ENCODE data around the gene FAM240A. TPM values are rescaled to one million over a fixed set of nuclear protein-coding genes. Genes with fewer than 3 reads are reported as not detected.
A peak's percentile ranks its signal among the peaks of the same experiment; 100 is the strongest.

Gene FAM240A
- total RNA-seq, 1 experiment from 2014 or later, result not detected

- BruUV-seq (replicated peaks), result no TSS peak
- Histone ChIP-seq H3K4me1 (ENCODE audit: insufficient read depth, low read length, poor library complexity, severe bottlenecking) (no peaks in the 10 kb centered on the region), H3K36me3 (ENCODE audit: insufficient read depth, low read length, poor library complexity, severe bottlenecking) (no peaks in the 10 kb centered on the region), H3K27me3 (replicated peaks; ENCODE audit: insufficient read depth, low read depth, low read length, poor library complexity) (no peaks in the 10 kb centered on the region), H3K27ac (ENCODE audit: low read depth, low read length, poor library complexity, severe bottlenecking) (no peak overlapping the region), H3K4me3 (ENCODE audit: low read depth, low read length, poor library complexity, severe bottlenecking) (no peak overlapping the region), H3K9me3 (ENCODE audit: low read depth, low read length, poor library complexity, severe bottlenecking) (no peaks in the 10 kb centered on the region)
- ChIA-PET CTCF (no interaction called here), POLR2A (ENCODE audit: low non-redundant PET) (no interaction called here)
- no peak for DNase-seq (ENCODE audit: low spot score)
- intact Hi-C loops (cut with micrococcal nuclease; ENCODE audit: unreplicated experiment), result no loop called here
- TF ChIP-seq EZH2 (IDR thresholded peaks at IDR 0.05; ENCODE audit: borderline replicate concordance, low read depth, low read length, poor library complexity, severe bottlenecking), result no peak
- no peak for TF ChIP-seq CTCF (conservative IDR thresholded peaks at IDR 0.05; ENCODE audit: low read depth, low read length)
Measured at GRCh38 chr3:46660543-46661523, 48.5 kb downstream of the FAM240A start.

- intact Hi-C loops (cut with micrococcal nuclease; ENCODE audit: unreplicated experiment), result no loop called here
- no peak for DNase-seq (ENCODE audit: low spot score)
- Histone ChIP-seq H3K9me3 (ENCODE audit: low read depth, low read length, poor library complexity, severe bottlenecking) (no peaks in the 10 kb centered on the region), H3K4me3 (ENCODE audit: low read depth, low read length, poor library complexity, severe bottlenecking) (no peak overlapping the region), H3K4me1 (ENCODE audit: insufficient read depth, low read length, poor library complexity, severe bottlenecking) (no peaks in the 10 kb centered on the region), H3K36me3 (ENCODE audit: insufficient read depth, low read length, poor library complexity, severe bottlenecking) (no peaks in the 10 kb centered on the region), H3K27ac (ENCODE audit: low read depth, low read length, poor library complexity, severe bottlenecking) (no peak overlapping the region), H3K27me3 (replicated peaks; ENCODE audit: insufficient read depth, low read depth, low read length, poor library complexity) (no peaks in the 10 kb centered on the region)
- TF ChIP-seq CTCF (conservative IDR thresholded peaks at IDR 0.05; ENCODE audit: low read depth, low read length), result no peak
- TF ChIP-seq EZH2 (IDR thresholded peaks at IDR 0.05; ENCODE audit: borderline replicate concordance, low read depth, low read length, poor library complexity, severe bottlenecking), result no peak
- ChIA-PET CTCF (no interaction called here), POLR2A (ENCODE audit: low non-redundant PET) (no interaction called here)
- BruUV-seq (replicated peaks), result no TSS peak
Measured at GRCh38 chr3:46661776-46662766, 49.7 kb downstream of the FAM240A start.

- BruUV-seq (replicated peaks), result no TSS peak
- ChIA-PET POLR2A (ENCODE audit: low non-redundant PET) (no interaction called here), CTCF (no interaction called here)
- Histone ChIP-seq H3K27me3 (replicated peaks; ENCODE audit: insufficient read depth, low read depth, low read length, poor library complexity) (no peaks in the 10 kb centered on the region), H3K27ac (ENCODE audit: low read depth, low read length, poor library complexity, severe bottlenecking) (no peak overlapping the region), H3K9me3 (ENCODE audit: low read depth, low read length, poor library complexity, severe bottlenecking) (no peaks in the 10 kb centered on the region), H3K4me1 (ENCODE audit: insufficient read depth, low read length, poor library complexity, severe bottlenecking) (no peaks in the 10 kb centered on the region), H3K36me3 (ENCODE audit: insufficient read depth, low read length, poor library complexity, severe bottlenecking) (no peaks in the 10 kb centered on the region), H3K4me3 (ENCODE audit: low read depth, low read length, poor library complexity, severe bottlenecking) (no peak overlapping the region)
- intact Hi-C loops (cut with micrococcal nuclease; ENCODE audit: unreplicated experiment), result no loop called here
- DNase-seq (ENCODE audit: low spot score), result peak; percentile 42
- no peak for TF ChIP-seq CTCF (conservative IDR thresholded peaks at IDR 0.05; ENCODE audit: low read depth, low read length)
- TF ChIP-seq EZH2 (IDR thresholded peaks at IDR 0.05; ENCODE audit: borderline replicate concordance, low read depth, low read length, poor library complexity, severe bottlenecking), result no peak
Measured at GRCh38 chr3:46662771-46663551, 50.6 kb downstream of the FAM240A start.

Measured in A673 (cell line).